GM21390 (cell line): Measurements from ENCODE around the gene MVD.
"Not testable (repeated sequence)": the region's sequence is repeated elsewhere in the genome, so short reads cannot be mapped to it uniquely, and the experiment has no call there.

Experiments used
- ATAC-seq: cut with Tn5 transposase; IDR thresholded peaks from one replicate; pipeline ENCODE4 v1.9.1; 2021; ENCODE audit not compliant: unreplicated experiment

The MVD gene

DNA sequence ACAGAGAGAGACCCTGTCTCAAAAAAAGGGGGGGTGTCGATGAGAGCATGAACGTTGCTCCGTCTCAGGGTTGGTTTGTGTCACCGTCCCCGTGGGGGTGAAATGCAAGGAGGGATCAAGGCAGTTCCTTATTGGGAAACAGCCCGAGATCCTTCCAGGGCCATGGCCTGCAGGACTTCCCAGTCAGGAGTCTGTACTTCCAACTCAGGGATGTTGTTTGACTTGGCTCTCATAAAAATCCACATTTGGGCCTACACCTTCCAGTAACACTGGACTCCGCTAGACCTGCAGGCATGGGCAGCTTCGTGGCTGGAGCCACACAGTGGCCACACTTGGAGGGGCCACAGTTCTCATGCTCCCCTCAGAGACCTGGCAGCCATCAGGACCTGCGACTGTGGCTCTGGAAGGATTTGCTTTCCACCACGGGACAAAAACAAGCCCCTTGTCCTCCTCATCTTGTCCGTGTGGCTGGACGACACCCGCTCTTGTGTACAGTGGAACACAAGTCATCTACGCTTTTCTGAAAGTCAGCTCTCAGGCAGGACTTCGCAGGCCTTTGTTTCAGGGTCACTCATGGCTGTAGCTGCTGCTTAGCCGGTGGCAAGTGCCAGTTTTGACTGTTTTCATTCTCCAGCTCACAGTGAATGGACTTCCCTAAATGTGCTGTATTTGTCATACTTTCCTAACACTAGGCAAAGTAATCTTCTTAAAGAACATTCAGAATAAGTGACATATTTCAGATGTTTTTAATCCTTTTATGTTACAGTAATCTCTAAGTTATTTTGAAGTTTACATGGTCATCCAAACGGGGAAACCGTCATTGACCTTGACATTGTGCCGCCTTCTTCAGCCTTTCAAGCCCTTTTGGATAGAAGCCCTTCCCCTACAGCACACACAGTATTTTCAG is 48.7 kb downstream of the MVD start:
- no peak for ATAC-seq

DNA sequence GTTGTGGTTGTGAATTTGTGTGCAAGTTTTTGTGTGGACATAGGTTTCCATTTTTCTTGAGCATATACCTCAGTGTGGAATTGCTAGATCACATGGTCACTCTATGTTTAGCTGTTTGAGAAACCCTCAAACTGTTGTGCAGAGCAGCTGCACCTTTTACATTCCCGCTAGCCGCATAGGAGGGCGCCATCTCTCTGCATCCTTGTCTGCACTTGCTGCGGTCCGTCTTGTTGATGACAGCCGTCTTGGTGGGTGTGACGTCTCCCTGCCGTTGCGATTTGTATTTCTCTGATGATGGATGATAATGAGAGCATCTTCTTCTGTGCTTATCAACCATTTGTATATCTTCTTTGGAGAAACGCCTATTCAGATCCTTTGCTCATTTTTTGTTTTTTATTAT is 49.6 kb downstream of the MVD start:
- no peak for ATAC-seq

GRCh38 chr16:88610909-88611812 is 51.7 kb downstream of the MVD start:
- no peak for ATAC-seq

- ATAC-seq = no peak
Observed at GRCh38 chr16:88610080-88610479, 52.8 kb downstream of the MVD start.

GRCh38 chr16:88609426-88609825 is 53.5 kb downstream of the MVD start:
- not testable (repeated sequence) for ATAC-seq

- ATAC-seq = no peak
Observed at GRCh38 chr16:88608076-88608475, 54.8 kb downstream of the MVD start.

- no peak for ATAC-seq
Observed at GRCh38 chr16:88606148-88606757, 56.6 kb downstream of the MVD start.

DNA sequence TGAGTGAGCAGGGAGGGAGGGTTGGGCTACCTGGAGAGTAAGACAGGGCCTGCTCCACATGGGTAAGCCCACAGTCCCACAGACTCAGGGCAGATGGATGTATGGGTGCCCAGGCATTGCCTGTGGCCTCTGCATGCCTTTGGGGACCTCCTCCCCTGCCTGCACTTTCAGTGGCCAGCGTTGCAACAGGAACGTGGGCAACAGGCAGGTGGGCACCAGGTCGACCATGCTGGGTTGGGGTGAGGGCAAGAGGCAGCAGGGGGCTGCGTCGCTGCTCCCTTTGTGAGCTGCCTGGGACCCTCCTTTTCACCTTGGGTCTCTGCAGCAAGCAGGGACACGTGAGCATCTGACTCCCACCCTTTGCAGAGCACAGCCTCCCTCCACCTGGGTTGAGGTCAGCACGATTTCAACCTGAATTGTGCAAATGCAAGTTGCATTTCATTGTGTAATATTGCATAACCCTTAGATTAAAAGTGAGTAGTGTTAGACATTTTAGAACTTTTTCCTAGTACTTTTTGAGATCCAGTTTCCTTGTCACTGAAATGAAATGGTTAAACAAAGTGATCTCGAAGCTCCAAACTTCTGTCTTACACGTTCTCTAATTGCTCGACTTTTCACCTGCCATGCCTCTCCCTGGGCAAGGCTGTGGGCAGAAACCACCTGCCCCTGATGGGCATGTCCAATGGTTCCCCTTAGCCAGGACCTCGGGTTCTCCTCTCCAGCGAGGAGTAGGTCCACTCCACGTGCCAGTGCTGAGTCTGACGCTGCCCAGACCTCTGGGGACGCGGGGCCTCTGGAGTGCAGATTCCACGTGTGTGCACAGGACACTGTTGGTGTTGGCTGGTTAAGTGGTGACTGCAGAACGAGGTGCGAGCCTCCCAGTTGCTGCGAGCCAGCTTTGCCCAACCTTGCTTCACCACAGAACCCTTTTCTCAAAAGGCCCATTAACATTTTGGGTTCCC is 57.4 kb downstream of the MVD start:
- no peak for ATAC-seq

DNA sequence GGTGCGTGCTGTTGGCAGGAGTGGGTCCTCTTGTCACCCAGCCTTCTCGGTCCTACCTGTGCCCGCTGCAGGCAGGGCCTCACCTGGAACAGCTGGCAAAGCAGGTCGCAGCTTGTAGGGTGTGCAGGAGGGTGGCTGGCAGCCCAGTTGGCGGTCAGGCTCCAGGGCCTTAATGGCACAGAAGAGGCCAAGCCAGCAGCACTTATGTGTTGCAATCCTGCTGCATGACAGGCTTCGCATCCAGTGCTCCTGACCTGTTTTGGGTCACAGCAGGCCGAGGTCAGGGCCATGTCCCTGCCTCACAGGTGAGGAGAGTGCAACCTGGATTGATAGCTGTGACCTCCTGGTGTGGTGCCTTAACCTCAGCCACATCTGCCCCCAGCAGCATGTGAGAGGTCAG is 60.8 kb downstream of the MVD start:
- ATAC-seq = no peak
